Measurements from ENCODE around the gene LSR. TPM values are rescaled to one million over a fixed set of nuclear protein-coding genes. Genes with fewer than 3 reads are reported as not detected.
"Not testable (repeated sequence)": the region's sequence is repeated elsewhere in the genome, so short reads cannot be mapped to it uniquely, and the experiment has no call there.

LSR gene
- total RNA-seq, 2 experiments from 2014 or later = 33.2 to 36.3 TPM

DNA sequence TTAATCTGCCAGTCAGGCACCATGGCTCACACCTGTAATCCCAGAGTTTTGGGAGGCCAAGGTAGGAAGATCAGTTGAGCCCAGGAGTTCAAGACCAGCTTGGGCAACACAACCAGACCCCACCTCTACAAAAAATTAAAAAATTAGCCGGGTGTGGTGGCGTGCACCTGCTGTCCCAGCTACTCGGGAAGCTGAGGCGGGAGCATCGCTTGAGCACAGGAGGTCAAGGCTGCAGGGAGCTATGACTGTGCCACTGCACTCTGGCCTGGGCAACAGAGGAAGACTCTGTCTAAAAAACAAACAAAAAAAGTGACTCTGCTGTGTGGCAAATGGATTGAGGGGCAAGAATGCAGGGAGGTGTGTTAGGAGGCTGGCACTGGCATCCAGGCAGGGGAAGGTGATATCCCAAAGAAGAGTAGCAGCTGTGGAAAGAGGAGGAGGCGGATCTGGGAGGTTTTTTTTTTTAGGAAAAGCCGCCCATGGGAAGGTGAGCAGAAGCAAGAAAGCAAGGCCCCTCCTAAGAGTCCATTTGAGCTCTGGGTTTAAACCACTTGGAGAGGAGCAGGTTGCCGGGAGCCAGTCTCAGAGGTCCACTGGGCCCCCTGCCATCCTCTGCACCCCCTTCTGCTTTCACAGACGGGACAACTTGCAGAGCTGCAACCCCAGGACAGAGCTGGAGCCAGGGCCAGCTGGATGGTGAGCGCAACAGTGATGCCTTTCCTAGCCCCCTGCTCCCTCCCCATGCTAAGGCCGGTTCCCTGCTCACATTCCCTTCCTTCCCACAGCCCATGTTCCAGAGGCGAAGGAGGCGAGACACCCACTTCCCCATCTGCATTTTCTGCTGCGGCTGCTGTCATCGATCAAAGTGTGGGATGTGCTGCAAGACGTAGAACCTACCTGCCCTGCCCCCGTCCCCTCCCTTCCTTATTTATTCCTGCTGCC is 35.6 kb downstream of the LSR start:
- H3K4me1 Mint-ChIP-seq = peaks cover 1% of the 10 kb centered on the region
- H3K36me3 Mint-ChIP-seq = no peaks in the 10 kb centered on the region
- POLR2A ChIA-PET = no interaction called here
- DNase-seq (no peak), ATAC-seq (ENCODE audit: low read depth) (no peak)
- no peak overlapping the region for H3K27ac Mint-ChIP-seq
- H3K9me3 Mint-ChIP-seq = no peaks in the 10 kb centered on the region
- no peak overlapping the region for H3K4me3 Mint-ChIP-seq
- H3K27me3 Mint-ChIP-seq = peaks cover 24% of the 10 kb centered on the region

DNA sequence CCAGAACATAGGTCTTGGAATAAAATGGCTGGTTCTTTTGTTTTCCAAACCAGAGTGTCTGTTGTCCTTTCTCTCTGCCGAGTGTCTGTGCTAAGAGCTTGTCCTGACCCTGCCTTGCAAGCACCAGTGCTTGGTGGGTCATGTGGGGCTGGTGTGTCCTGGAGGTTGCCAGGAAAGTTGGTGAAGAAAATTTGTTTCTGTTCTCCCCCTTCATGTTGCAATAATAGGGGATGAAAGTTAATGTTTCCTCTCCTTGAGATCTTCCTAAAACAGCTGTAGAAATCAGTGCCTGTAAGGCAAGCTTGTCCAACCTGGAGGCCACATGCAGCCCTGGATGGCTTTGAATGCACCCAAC is 36.3 kb downstream of the LSR start:
- Mint-ChIP-seq H3K4me1 (peaks cover 1% of the 10 kb centered on the region), H3K4me3 (no peak overlapping the region), H3K27me3 (peaks cover 24% of the 10 kb centered on the region), H3K36me3 (no peaks in the 10 kb centered on the region), H3K9me3 (no peaks in the 10 kb centered on the region), H3K27ac (no peak overlapping the region)
- DNase-seq = no peak
- POLR2A ChIA-PET = interaction anchor here (0.6 kb wide), 1 partner anchor 952 kb away, joined by 3 read pairs; no protein-coding TSS in a partner anchor
- no peak for ATAC-seq (ENCODE audit: low read depth)

DNA sequence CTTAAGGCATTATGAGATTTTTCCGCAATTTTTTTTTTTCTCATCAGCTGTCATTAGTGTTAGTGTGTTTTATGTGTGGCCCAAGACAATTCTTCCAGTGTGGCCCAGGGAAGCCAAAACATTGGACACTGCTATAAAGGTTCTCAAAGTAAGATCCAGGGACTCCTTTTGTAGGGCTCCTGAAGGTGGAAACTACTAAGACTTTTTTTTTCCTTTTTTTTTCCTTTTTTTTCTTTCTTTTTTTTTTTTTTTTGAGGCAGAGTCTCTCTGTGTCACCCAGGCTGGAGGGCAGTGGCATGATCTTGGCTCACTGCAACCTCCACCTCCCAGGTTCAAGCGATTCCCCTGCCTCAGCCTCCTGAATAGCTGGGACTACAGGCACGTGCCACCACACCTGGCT is 36.7 kb downstream of the LSR start:
- not testable (repeated sequence) for DNase-seq; H3K36me3 Mint-ChIP-seq; H3K9me3 Mint-ChIP-seq; ATAC-seq (ENCODE audit: low read depth); H3K27ac Mint-ChIP-seq; H3K4me1 Mint-ChIP-seq; H3K4me3 Mint-ChIP-seq
- H3K27me3 Mint-ChIP-seq = peaks cover 24% of the 10 kb centered on the region
- POLR2A ChIA-PET = interaction anchor here (0.6 to 0.7 kb wide), 2 partner anchors 11 to 953 kb away, joined by 3 read pairs; no protein-coding TSS in a partner anchor

DNA sequence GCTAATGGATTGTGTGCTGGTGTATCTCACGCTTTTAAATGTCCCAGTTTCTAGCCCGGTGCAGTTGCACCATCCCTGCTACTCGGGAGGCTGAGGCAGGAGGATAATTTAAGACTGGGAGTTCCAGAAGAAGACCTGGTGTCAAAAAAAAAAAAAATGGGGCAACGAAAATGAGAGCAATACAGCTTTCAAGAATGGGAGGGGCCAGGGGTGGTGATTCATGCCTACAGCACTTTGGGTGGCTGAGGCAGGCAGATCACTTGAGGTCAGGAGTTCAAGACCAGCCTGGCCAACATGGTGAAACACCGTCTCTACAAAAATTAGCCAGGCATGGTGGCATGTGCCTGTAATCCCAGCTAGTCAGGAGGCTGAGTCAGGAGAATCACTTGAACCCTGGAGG is 37.3 kb downstream of the LSR start:
- not testable (repeated sequence) for H3K27ac Mint-ChIP-seq; DNase-seq; H3K9me3 Mint-ChIP-seq; ATAC-seq (ENCODE audit: low read depth); H3K4me3 Mint-ChIP-seq; H3K4me1 Mint-ChIP-seq; H3K36me3 Mint-ChIP-seq
- peaks cover 24% of the 10 kb centered on the region for H3K27me3 Mint-ChIP-seq
- POLR2A ChIA-PET = interaction anchor here (0.7 kb wide), 1 partner anchor 11 kb away, joined by 3 read pairs; no protein-coding TSS in a partner anchor

DNA sequence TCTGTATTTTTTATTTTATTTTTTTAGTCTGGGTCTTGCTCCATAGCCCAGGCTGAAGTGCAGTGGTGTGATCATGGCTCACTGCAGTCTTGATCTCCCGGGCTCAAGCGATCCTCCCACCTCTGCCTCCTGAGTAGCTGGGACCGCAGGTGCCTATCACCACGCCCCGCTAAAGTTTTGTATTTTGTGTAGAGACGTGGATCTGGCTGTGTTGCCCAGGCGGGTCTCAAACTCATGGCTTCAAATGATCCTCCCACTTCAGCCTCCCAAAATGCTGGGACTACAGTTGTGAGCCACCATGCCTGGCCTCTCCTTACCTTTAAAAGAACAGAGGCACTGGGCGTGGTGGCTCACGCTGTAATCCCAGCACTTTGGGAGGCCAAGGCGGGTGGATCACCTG is 38.9 kb downstream of the LSR start:
- H3K27ac Mint-ChIP-seq = no peak overlapping the region
- ATAC-seq (ENCODE audit: low read depth) = no peak
- H3K9me3 Mint-ChIP-seq = no peaks in the 10 kb centered on the region
- H3K4me1 Mint-ChIP-seq = no peaks in the 10 kb centered on the region
- POLR2A ChIA-PET = no interaction called here
- no peaks in the 10 kb centered on the region for H3K36me3 Mint-ChIP-seq
- no peak for DNase-seq
- no peak overlapping the region for H3K4me3 Mint-ChIP-seq
- H3K27me3 Mint-ChIP-seq = peaks cover 13% of the 10 kb centered on the region

DNA sequence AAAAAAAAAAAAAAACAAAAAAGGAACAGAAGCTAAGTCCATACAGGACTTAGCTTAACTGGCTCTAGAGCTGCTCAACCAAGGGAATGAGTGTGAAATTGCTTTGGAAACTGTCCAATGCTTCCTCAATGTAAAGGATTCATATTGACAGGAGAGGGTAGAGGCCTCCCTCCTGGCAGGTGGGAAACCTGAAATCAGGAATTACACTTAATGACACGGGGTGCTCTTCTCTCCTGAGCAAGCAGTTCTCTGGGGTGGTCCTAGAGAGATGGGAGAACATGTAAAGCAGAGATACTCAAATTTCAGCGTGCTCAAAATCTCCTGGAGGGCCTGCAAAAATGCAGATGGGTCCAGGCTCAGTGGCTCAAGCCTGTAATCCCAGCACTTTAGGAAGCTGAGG is 39.5 kb downstream of the LSR start:
- H3K36me3 Mint-ChIP-seq = no peaks in the 10 kb centered on the region
- DNase-seq (no peak), ATAC-seq (ENCODE audit: low read depth) (no peak)
- POLR2A ChIA-PET = no interaction called here
- H3K9me3 Mint-ChIP-seq = no peaks in the 10 kb centered on the region
- peaks cover 6% of the 10 kb centered on the region for H3K27me3 Mint-ChIP-seq
- H3K4me1 Mint-ChIP-seq = no peaks in the 10 kb centered on the region
- H3K4me3 Mint-ChIP-seq = no peak overlapping the region
- no peak overlapping the region for H3K27ac Mint-ChIP-seq

DNA sequence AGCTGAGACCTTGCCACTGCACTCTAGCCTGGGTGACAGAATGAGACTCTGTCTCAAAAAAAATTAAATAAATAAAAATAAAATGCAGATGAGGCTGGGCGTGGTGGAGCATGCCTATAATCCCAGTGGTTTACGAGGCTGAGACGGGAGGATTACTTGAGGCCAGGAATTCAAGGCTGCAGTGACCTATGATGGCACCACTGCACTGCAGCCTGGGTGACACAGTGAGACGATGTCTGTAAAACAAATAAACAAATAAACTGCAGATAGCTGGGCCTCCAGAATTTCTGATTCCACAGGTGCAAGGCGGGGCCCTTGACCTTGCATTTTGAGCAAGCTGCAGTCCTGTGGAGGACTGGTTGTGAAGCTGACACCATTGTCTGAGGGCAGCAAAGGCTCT is 40.1 kb downstream of the LSR start:
- DNase-seq (no peak), ATAC-seq (ENCODE audit: low read depth) (no peak)
- H3K27ac Mint-ChIP-seq = no peak overlapping the region
- no peak overlapping the region for H3K4me3 Mint-ChIP-seq
- H3K36me3 Mint-ChIP-seq = no peaks in the 10 kb centered on the region
- H3K27me3 Mint-ChIP-seq = peaks cover 4% of the 10 kb centered on the region
- no peaks in the 10 kb centered on the region for H3K9me3 Mint-ChIP-seq
- H3K4me1 Mint-ChIP-seq = no peaks in the 10 kb centered on the region
- POLR2A ChIA-PET = no interaction called here

DNA sequence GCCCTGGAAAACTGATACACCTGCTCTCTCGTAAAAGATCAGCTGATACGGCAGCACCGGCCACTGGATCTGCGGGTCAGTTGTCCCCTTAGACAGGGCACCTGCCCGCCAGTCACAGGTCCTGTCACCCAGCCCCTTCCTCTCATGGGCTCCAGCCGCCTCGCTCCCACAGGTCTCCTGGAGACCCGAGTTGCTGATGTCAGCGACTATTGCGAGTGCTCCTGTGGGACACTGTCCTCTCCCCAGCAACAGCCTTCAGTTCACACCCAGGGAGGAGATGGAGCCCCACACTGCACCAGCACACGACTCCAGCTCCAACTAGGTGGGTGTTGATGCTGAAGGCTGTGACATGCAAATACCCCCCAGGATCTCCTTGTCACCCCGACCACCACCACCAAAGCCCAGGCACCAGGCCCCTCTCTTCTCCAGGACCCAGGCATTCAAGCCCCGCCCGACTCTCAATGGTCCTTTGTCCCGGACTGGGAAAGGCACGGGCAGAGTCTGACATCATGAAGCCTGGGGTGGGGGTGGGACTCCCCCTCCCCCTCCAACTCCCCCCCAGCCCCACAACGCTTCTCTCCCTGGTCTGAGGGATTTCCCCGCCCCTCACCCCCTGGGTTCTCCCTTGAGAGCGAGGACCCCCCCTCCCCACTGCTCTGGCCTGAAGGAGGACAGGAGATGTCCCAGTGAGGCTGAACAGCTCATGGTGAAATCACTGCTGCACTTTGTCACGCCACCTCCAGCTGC is 41.8 kb downstream of the LSR start:
- Mint-ChIP-seq H3K27ac (no peak overlapping the region), H3K27me3 (peaks cover 1% of the 10 kb centered on the region), H3K36me3 (no peaks in the 10 kb centered on the region), H3K9me3 (no peaks in the 10 kb centered on the region), H3K4me3 (no peak overlapping the region), H3K4me1 (peaks cover under 1% of the 10 kb centered on the region)
- POLR2A ChIA-PET = no interaction called here
- ATAC-seq (ENCODE audit: low read depth) = no peak
- no peak for DNase-seq

DNA sequence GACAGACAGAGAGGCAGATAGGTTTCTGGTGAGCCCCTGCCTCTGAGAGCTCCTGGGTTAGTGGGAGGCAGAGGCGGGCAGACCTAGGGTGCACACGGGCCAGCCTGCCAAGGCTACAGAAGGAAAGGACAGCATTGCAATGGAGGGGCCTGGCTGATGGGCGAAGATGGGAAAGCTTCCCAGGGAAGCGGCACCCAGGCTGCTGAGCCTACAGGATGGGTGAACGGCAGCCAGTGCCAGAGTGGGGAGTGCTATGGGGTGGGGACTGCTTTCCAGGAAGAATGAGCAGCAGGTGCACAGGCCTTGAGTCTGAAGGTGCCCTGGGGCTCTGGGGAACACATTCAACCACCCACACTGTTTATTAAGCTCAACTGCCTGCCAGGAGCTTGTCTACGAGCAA is 42.5 kb downstream of the LSR start:
- POLR2A ChIA-PET = no interaction called here
- H3K9me3 Mint-ChIP-seq = no peaks in the 10 kb centered on the region
- DNase-seq (no peak), ATAC-seq (ENCODE audit: low read depth) (no peak)
- no peaks in the 10 kb centered on the region for H3K36me3 Mint-ChIP-seq
- peaks cover 7% of the 10 kb centered on the region for H3K4me1 Mint-ChIP-seq
- H3K27me3 Mint-ChIP-seq = peaks cover 3% of the 10 kb centered on the region
- no peak overlapping the region for H3K27ac Mint-ChIP-seq
- no peak overlapping the region for H3K4me3 Mint-ChIP-seq

DNA sequence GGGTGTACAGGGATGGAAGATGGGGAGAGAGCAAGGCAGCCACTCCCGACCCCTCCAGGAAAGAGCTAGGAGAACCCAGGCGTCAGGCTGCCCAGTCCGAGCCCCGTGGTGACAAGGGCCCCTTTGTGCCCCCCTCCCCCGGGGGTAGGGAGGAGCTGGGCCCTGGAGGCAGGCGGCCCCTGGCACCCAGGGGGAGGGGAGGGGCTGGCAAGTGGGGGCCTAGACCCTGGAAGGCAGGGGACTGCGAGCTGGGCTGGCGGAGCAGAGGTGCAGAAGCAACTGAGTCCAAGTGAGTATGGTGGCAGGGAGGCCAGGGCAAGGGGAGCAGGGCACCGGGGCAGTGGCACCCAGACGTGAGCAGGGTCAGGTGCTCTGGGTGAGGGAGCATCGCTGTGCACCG is 43.1 kb downstream of the LSR start, which contains the start of gene MAG:
MAG (plus strand) TSS at position 246 of the 400 bp plus-strand sequence. CDS start 3,248 bp downstream, outside the sequence.
- Mint-ChIP-seq H3K36me3 (no peaks in the 10 kb centered on the region), H3K27ac (no peak within 1 kb of the TSS), H3K9me3 (no peaks in the 10 kb centered on the region), H3K4me3 (no peak within 1 kb of the TSS), H3K4me1 (peaks cover 7% of the 10 kb centered on the region), H3K27me3 (peaks cover 3% of the 10 kb centered on the region)
- POLR2A ChIA-PET = no interaction called here
- no peak for ATAC-seq (ENCODE audit: low read depth)
- no peak for DNase-seq

DNA sequence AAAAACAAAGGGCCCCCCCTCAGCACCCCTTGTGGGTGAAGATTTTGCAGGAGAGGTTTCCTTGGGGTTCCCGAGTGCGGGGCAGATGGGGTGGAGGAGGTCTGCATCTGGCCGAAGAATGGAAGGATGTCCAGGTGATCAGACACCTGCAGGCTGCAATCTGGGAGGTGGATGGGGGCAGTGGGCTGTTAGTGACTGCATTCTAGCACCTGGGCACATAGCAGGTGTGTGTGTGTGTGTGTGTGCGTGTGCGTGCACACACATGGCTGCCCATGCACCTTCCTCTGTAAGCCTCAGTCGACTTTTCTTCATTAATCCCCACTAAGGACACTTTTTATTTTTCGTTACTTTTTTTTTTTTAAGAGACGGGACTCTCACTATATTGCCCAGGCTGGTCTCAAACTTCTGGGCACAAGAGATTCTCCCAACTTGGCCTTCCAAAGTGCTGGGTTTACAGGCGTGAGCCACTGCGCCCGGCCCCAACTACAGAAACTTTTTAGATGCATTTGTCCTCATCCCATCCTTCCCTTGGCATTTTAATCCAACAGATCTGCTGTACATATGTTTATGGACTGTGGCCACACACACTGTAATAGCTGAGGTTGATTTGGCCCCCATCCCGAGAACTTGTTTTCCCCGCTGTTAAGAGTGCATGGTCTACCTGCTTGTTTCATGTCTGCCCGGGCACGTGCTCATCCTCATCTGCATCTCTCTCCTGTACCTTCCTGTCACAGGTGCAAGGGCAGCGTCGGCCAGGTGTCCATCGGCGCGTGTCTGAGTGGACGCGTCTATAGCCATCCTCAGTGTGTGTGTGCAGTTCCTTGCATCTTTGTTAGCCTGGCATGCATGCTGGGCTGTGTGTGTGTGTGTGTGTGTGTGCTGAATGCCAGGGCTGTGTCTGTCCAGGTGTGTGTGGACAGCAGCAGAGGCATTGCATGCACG is 43.9 kb downstream of the LSR start:
- Mint-ChIP-seq H3K27me3 (peaks cover 3% of the 10 kb centered on the region), H3K4me3 (no peak overlapping the region), H3K9me3 (no peaks in the 10 kb centered on the region), H3K27ac (no peak overlapping the region), H3K4me1 (peaks cover 7% of the 10 kb centered on the region), H3K36me3 (no peaks in the 10 kb centered on the region)
- POLR2A ChIA-PET = no interaction called here
- DNase-seq (no peak), ATAC-seq (ENCODE audit: low read depth) (no peak)

DNA sequence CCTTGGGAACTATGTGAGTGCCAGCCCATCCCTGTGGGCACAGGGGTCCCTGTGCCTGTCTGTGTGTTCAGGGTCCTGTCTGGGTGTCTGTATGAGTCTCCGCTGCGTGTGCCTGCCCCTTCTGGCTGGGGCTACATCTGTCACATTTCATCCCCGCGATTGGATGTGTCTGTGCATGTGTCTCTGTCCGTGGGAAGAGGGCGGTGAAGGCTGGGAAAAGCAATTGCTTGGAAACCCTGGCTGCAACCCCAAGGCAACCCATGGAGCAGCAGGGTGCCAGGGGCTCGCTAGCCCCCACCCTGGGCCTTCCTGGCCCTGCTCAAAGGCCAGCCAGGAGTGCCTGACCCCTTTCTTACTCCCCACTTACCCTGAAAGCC is 44.5 kb downstream of the LSR start:
- H3K27me3 Mint-ChIP-seq = peaks cover 3% of the 10 kb centered on the region
- H3K36me3 Mint-ChIP-seq = no peaks in the 10 kb centered on the region
- DNase-seq (no peak), ATAC-seq (ENCODE audit: low read depth) (no peak)
- H3K9me3 Mint-ChIP-seq = no peaks in the 10 kb centered on the region
- peaks cover 7% of the 10 kb centered on the region for H3K4me1 Mint-ChIP-seq
- H3K27ac Mint-ChIP-seq = no peak overlapping the region
- POLR2A ChIA-PET = no interaction called here
- no peak overlapping the region for H3K4me3 Mint-ChIP-seq

DNA sequence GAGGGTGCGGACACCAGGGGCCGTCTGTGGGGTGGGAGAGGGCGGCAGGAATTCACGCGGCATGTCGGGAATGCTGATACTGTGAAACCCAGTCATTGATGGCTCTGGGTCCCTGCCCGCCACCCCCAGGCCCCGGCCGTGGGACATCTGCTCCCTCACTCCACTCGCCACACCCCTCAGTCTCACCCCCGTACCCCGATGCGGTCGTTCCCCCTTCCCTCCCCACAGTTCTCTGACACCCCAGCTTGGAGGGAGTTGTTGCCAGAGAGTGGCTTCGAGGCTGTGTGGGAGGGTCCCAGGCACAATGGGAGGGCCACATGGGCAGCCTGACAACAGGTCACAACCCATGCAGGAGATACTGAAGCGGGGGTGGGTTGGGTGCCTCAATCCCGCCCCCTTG is 45.0 kb downstream of the LSR start:
- Mint-ChIP-seq H3K27ac (no peak overlapping the region), H3K27me3 (peaks cover 3% of the 10 kb centered on the region), H3K4me1 (peaks cover 7% of the 10 kb centered on the region), H3K9me3 (no peaks in the 10 kb centered on the region), H3K4me3 (no peak overlapping the region), H3K36me3 (no peaks in the 10 kb centered on the region)
- DNase-seq = no peak
- POLR2A ChIA-PET = no interaction called here
- no peak for ATAC-seq (ENCODE audit: low read depth)

Measured in activated naive CD8-positive, alpha-beta T cell treated with anti-CD3 and anti-CD28 coated beads, Interleukin-2, amount 10 ng/mL, durations not matched to agents 7 days and 5 days (primary cell).